ENCODE data around the gene FGD3. TPM values are rescaled to one million over a fixed set of nuclear protein-coding genes. Genes with fewer than 3 reads are reported as not detected.
A peak's percentile ranks its signal among the peaks of the same experiment; 100 is the strongest.

Gene FGD3
- total RNA-seq, 1 experiment from 2014 or later: 26.6 TPM

DNA sequence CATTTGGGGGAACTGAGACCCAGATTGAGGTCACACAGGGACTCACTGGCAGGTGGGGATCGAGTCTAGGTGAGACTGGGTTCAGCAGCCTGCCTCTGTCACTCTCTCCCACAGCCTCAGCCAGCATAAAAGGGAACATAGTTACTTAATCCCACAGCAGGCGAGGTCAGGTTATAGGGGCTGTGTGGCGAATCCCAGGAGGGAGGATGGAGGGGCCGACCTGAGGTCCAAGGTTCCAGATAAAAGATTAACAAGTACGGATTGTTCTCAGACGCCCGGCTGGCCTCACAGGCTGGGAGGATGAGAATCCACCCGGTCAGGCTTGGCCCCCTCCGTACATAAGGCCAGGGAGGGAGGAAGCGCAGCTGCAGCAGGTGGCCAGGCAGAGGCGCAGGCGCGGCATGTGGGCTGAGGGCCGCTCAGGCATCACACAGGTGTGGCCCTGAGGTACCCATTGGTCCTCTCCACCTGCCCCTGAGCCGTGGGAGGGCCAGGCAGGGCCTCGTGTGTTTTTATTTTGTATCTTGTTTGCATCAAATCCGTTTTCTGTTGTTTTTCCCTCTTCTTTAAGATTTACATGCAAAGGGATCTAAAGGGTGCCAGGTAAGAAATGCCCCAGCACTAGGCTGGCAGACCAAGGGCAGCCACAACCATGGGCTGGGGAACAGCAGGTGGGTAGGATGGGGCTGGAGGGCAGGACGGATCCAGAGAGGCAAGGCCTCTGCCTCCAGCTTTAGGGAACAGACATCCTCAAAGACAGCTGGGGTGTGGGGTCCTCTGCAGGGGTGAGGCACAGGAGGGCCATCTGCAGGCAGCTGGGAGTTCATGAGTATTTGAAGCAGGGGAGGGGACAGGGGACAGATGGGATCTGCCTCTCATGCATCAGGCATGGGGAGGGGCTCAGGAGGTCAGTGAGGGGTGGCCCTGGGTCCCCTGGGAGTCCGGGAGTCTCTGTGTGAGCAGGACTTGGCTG is 114.8 kb downstream of the FGD3 start:
- Histone ChIP-seq H3K9me3 (no peaks in the 10 kb centered on the region), H3K27me3 (replicated peaks; ENCODE audit: control insufficient read depth, insufficient read depth, low read length) (no peaks in the 10 kb centered on the region), H3K4me1 (peaks cover 16% of the 10 kb centered on the region), H3K36me3 (ENCODE audit: control insufficient read depth, insufficient read depth, low read length) (no peaks in the 10 kb centered on the region), H3K4me3 (ENCODE audit: low read depth, low read length) (no peak overlapping the region)
- intact Hi-C loops (cut with micrococcal nuclease; ENCODE audit: unreplicated experiment): no loop called here
- Mint-ChIP-seq H3K4me3 (ENCODE audit: unreplicated experiment) (no peak overlapping the region), H3K27me3 (ENCODE audit: insufficient read depth, unreplicated experiment) (no peaks in the 10 kb centered on the region), H3K9me3 (ENCODE audit: unreplicated experiment) (no peaks in the 10 kb centered on the region), H3K27ac (ENCODE audit: unreplicated experiment) (no peak overlapping the region), H3K36me3 (ENCODE audit: insufficient read depth, unreplicated experiment) (no peaks in the 10 kb centered on the region), H3K4me1 (ENCODE audit: low read depth, unreplicated experiment) (no peaks in the 10 kb centered on the region)
- peak in 1 of 2 experiments; percentile 20 for TF ChIP-seq CTCF (IDR thresholded peaks at IDR 0.05; ENCODE audit: insufficient read depth in 1 of 2, low read depth in 1 of 2, low read length in 1 of 2, severe bottlenecking in 1 of 2, unreplicated experiment in 1 of 2)
- ChIA-PET POLR2A (no interaction called here), CTCF (no interaction called here)
- DNase-seq: peak; percentile 62 to 84
- BruUV-seq (replicated peaks): no TSS peak

DNA sequence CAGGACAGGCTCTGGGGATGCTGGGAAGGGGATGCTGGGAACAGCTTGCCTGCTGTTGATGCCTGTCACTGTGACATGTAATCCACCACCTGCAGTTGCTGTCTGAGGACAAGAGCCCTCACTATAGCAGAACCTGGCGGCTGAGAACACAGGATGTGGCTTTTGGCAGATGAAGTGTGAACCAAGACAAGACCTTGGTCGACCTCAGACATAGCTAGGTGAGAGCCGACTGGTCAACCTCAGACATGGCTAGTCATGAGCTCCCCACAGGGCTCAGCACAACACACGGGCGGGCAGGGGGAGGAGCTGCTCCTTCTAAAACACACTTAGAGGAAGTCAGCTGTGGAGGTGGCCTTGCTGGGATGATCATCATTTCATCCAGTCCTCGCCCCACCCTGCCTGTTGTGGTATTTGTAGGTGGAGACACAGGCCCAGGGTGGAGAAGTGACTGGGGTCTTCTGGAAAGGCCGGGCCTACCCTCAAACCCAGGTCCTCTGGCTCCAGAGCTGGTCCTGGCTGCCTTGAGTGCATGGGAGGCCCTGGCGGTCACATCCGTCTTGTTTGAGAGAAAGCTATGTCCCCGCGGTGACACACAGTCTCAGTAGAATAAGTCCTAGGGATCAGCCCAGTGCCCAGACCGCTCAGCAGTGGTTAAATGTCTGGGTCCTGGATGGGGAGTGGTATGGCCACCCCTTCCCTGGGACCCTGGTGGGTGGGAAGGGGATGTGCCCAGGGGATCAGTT is 117.2 kb downstream of the FGD3 start:
- Histone ChIP-seq H3K4me3 (ENCODE audit: low read depth, low read length) (no peak overlapping the region), H3K9me3 (no peaks in the 10 kb centered on the region), H3K4me1 (peaks cover 16% of the 10 kb centered on the region), H3K36me3 (ENCODE audit: control insufficient read depth, insufficient read depth, low read length) (no peaks in the 10 kb centered on the region), H3K27me3 (replicated peaks; ENCODE audit: control insufficient read depth, insufficient read depth, low read length) (no peaks in the 10 kb centered on the region)
- ChIA-PET CTCF (no interaction called here), POLR2A (no interaction called here)
- Mint-ChIP-seq H3K36me3 (ENCODE audit: insufficient read depth, unreplicated experiment) (no peaks in the 10 kb centered on the region), H3K4me1 (ENCODE audit: low read depth, unreplicated experiment) (no peaks in the 10 kb centered on the region), H3K27ac (ENCODE audit: unreplicated experiment) (no peak overlapping the region), H3K4me3 (ENCODE audit: unreplicated experiment) (no peak overlapping the region), H3K9me3 (ENCODE audit: unreplicated experiment) (no peaks in the 10 kb centered on the region), H3K27me3 (ENCODE audit: insufficient read depth, unreplicated experiment) (no peaks in the 10 kb centered on the region)
- BruUV-seq (replicated peaks): no TSS peak
- TF ChIP-seq CTCF (IDR thresholded peaks at IDR 0.05; ENCODE audit: insufficient read depth in 1 of 2, low read depth in 1 of 2, low read length in 1 of 2, severe bottlenecking in 1 of 2, unreplicated experiment in 1 of 2): no peak
- no peak for DNase-seq
- intact Hi-C loops (cut with micrococcal nuclease; ENCODE audit: unreplicated experiment): no loop called here

- H3K36me3 ChIP-seq (ENCODE audit: control insufficient read depth, insufficient read depth, low read length): no peaks in the 10 kb centered on the region
- no peak for DNase-seq
- H3K9me3 Mint-ChIP-seq (ENCODE audit: unreplicated experiment): no peaks in the 10 kb centered on the region
- H3K4me3 ChIP-seq (ENCODE audit: low read depth, low read length): no peak overlapping the region
- no peak overlapping the region for H3K27ac Mint-ChIP-seq (ENCODE audit: unreplicated experiment)
- no TSS peak for BruUV-seq (replicated peaks)
- peaks cover 16% of the 10 kb centered on the region for H3K4me1 ChIP-seq
- no peaks in the 10 kb centered on the region for H3K36me3 Mint-ChIP-seq (ENCODE audit: insufficient read depth, unreplicated experiment)
- TF ChIP-seq CTCF (IDR thresholded peaks at IDR 0.05; ENCODE audit: insufficient read depth in 1 of 2, low read depth in 1 of 2, low read length in 1 of 2, severe bottlenecking in 1 of 2, unreplicated experiment in 1 of 2): no peak
- H3K9me3 ChIP-seq: no peaks in the 10 kb centered on the region
- H3K4me3 Mint-ChIP-seq (ENCODE audit: unreplicated experiment): no peak overlapping the region
- no peaks in the 10 kb centered on the region for H3K4me1 Mint-ChIP-seq (ENCODE audit: low read depth, unreplicated experiment)
- H3K27me3 ChIP-seq (replicated peaks; ENCODE audit: control insufficient read depth, insufficient read depth, low read length): no peaks in the 10 kb centered on the region
- no peaks in the 10 kb centered on the region for H3K27me3 Mint-ChIP-seq (ENCODE audit: insufficient read depth, unreplicated experiment)
- ChIA-PET CTCF (no interaction called here), POLR2A (no interaction called here)
- intact Hi-C loops (cut with micrococcal nuclease; ENCODE audit: unreplicated experiment): no loop called here
These were observed 117.9 kb downstream of the FGD3 start for GRCh38 chr9:93065135-93065720.
